Measurements from ENCODE around the gene MED22. TPM values are rescaled to one million over a fixed set of nuclear protein-coding genes. Genes with fewer than 3 reads are reported as not detected.
"Not testable (repeated sequence)": the region's sequence is repeated elsewhere in the genome, so short reads cannot be mapped to it uniquely, and the experiment has no call there.

Gene MED22
- total RNA-seq, 1 experiment from 2014 or later = 26.2 TPM

GRCh38 chr9:133335924-133336811 is 11.8 kb downstream of the MED22 start, which contains the start of gene SURF6:
Gene SURF6, minus strand, starts transcription at chr9:133336188. Its CDS starts 56 bp downstream, at chr9:133336132.
- peaks cover 6% of the 10 kb centered on the region for H3K4me1 ChIP-seq (ENCODE audit: control insufficient read depth, insufficient read depth, low read length)
- peak within 1 kb of the TSS; percentile 88 for H3K27ac ChIP-seq (ENCODE audit: low read length)
- ChIA-PET POLR2A (no interaction called here), CTCF (no interaction called here)
- DNase-seq (ENCODE audit: low read depth, low spot score) (no peak), ATAC-seq (peak; percentile 97)
- TF ChIP-seq CTCF (IDR thresholded peaks at IDR 0.05) (no peak), REST (IDR thresholded peaks at IDR 0.05; ENCODE audit: insufficient read depth in 1 of 2, low read depth in 2 of 2, low read length in 1 of 2) (peak in 1 of 2 experiments; percentile 52; a peak in 1 of 4 replicates), SIN3A (IDR thresholded peaks at IDR 0.05; ENCODE audit: borderline replicate concordance, insufficient read depth, low read depth, low read length) (peak; percentile 62; the same call in 1 of the 2 replicates), POLR2AphosphoS5 (IDR thresholded peaks at IDR 0.05; ENCODE audit: low read depth, low read length) (peak; percentile 89), TCF7L2 (IDR thresholded peaks at IDR 0.05; ENCODE audit: low read depth, low read length) (0 out of 2 replicates have a peak, but pooled peaks have one; percentile 24)
- intact Hi-C loops (cut with micrococcal nuclease; ENCODE audit: unreplicated experiment) = no loop called here
- no peaks in the 10 kb centered on the region for H3K27me3 ChIP-seq (ENCODE audit: control insufficient read depth, insufficient read depth, low read length)
- peaks cover 8% of the 10 kb centered on the region for H3K36me3 ChIP-seq (ENCODE audit: control insufficient read depth, insufficient read depth, low read length)
- BruUV-seq (replicated peaks) = no TSS peak
- in situ Hi-C loops (cut with HindIII; ENCODE audit: low pct_unique_long_range_greater_than_20kb, low sequenced_read_pairs) = no loop called here
- H3K9me3 ChIP-seq (ENCODE audit: control insufficient read depth, insufficient read depth, low read depth, low read length) = no peaks in the 10 kb centered on the region
- H3K4me3 ChIP-seq (ENCODE audit: low read depth in 2 of 2, low read length in 2 of 2) = peak within 1 kb of the TSS; percentile 75 to 90

GRCh38 chr9:133334888-133335287 is 13.0 kb downstream of the MED22 start:
- ATAC-seq; H3K36me3 ChIP-seq (ENCODE audit: control insufficient read depth, insufficient read depth, low read length); DNase-seq (ENCODE audit: low read depth, low spot score); BruUV-seq (replicated peaks); CTCF ChIA-PET; H3K9me3 ChIP-seq (ENCODE audit: control insufficient read depth, insufficient read depth, low read depth, low read length); in situ Hi-C loops (cut with HindIII; ENCODE audit: low pct_unique_long_range_greater_than_20kb, low sequenced_read_pairs); H3K4me1 ChIP-seq (ENCODE audit: control insufficient read depth, insufficient read depth, low read length); H3K27me3 ChIP-seq (ENCODE audit: control insufficient read depth, insufficient read depth, low read length); intact Hi-C loops (cut with micrococcal nuclease; ENCODE audit: unreplicated experiment): not testable (repeated sequence)
- H3K27ac ChIP-seq (ENCODE audit: low read length) = peak overlapping the region; percentile 88
- POLR2A ChIA-PET = interaction anchor here (0.6 kb wide), 1 partner anchor 311 kb away, joined by 4 read pairs; no protein-coding TSS in a partner anchor
- H3K4me3 ChIP-seq (ENCODE audit: low read depth in 2 of 2, low read length in 2 of 2) = peak overlapping the region; percentile 75 to 90

GRCh38 chr9:133334161-133334560 is 13.8 kb downstream of the MED22 start:
- no peak overlapping the region for H3K4me3 ChIP-seq (ENCODE audit: low read depth in 2 of 2, low read length in 2 of 2)
- no peak overlapping the region; the same call in 1 of the 2 replicates for H3K27ac ChIP-seq (ENCODE audit: low read length)
- ATAC-seq = no peak
- intact Hi-C loops (cut with micrococcal nuclease; ENCODE audit: unreplicated experiment) (no loop called here), in situ Hi-C loops (cut with HindIII; ENCODE audit: low pct_unique_long_range_greater_than_20kb, low sequenced_read_pairs) (no loop called here)
- H3K27me3 ChIP-seq (ENCODE audit: control insufficient read depth, insufficient read depth, low read length) = no peaks in the 10 kb centered on the region
- TF ChIP-seq CTCF (IDR thresholded peaks at IDR 0.05) (no peak), POLR2AphosphoS5 (IDR thresholded peaks at IDR 0.05; ENCODE audit: low read depth, low read length) (no peak), REST (IDR thresholded peaks at IDR 0.05; ENCODE audit: insufficient read depth in 1 of 2, low read depth in 2 of 2, low read length in 1 of 2) (no peak), TCF7L2 (IDR thresholded peaks at IDR 0.05; ENCODE audit: low read depth, low read length) (no peak), SIN3A (IDR thresholded peaks at IDR 0.05; ENCODE audit: borderline replicate concordance, insufficient read depth, low read depth, low read length) (no peak)
- no peak for DNase-seq (ENCODE audit: low read depth, low spot score)
- H3K4me1 ChIP-seq (ENCODE audit: control insufficient read depth, insufficient read depth, low read length) = peaks cover 6% of the 10 kb centered on the region
- BruUV-seq (replicated peaks) = no TSS peak
- ChIA-PET CTCF (no interaction called here), POLR2A (no interaction called here)
- no peaks in the 10 kb centered on the region for H3K9me3 ChIP-seq (ENCODE audit: control insufficient read depth, insufficient read depth, low read depth, low read length)
- H3K36me3 ChIP-seq (ENCODE audit: control insufficient read depth, insufficient read depth, low read length) = peaks cover 8% of the 10 kb centered on the region
